Astrocyte (in vitro differentiated cells and primary cell): ENCODE data around the gene GGTLC1.
"Not testable (repeated sequence)": the region's sequence is repeated elsewhere in the genome, so short reads cannot be mapped to it uniquely, and the experiment has no call there.

ENCODE experiments used
- CTCF ChIP-seq: IDR thresholded peaks from 2 replicates; pipeline ENCODE4 v1.5.1; 2011; ENCODE audit warnings: low read depth, mild to moderate bottlenecking, inconsistent platforms, low read length, moderate library complexity; ENCODE audit not compliant: insufficient read depth
- EZH2 ChIP-seq: IDR thresholded peaks from 2 replicates; pipeline ENCODE4 v1.6.1; 2012; ENCODE audit warnings: mild to moderate bottlenecking, low read length, inconsistent platforms; ENCODE audit not compliant: insufficient read depth

GRCh38 chr20:23994001-23994633, 5.5 kb upstream of the GGTLC1 start:
- TF ChIP-seq CTCF, EZH2: not testable (repeated sequence)
